GM12865 (cell line): ENCODE data around the gene GPC6.

Experiments
- DNase-seq: peaks from one replicate; pipeline ENCODE4 v3.0.0; 2010; ENCODE audit warnings: low read depth
- H3K4me3 ChIP-seq: 2 replicates; pipeline ENCODE4 v1.5.1; 2011; ENCODE audit warnings: mild to moderate bottlenecking, low read depth, low read length, control low read depth
- CTCF ChIP-seq: IDR thresholded peaks from 2 replicates; pipeline ENCODE4 v1.5.1; 2011; ENCODE audit warnings: low read length, control low read depth, low read depth, inconsistent platforms; ENCODE audit not compliant: insufficient read depth; ENCODE audit errors: missing control alignments

The GPC6 gene

GRCh38 chr13:93368718-93369117, 142.1 kb downstream of the GPC6 start:
- no peak for TF ChIP-seq CTCF
- DNase-seq: no peak
- no peak overlapping the region for H3K4me3 ChIP-seq

GRCh38 chr13:93372856-93373255, 146.2 kb downstream of the GPC6 start:
- H3K4me3 ChIP-seq: no peak overlapping the region
- no peak for TF ChIP-seq CTCF
- no peak for DNase-seq

- no peak overlapping the region for H3K4me3 ChIP-seq
- no peak for DNase-seq
- no peak for TF ChIP-seq CTCF
Measured at GRCh38 chr13:93375491-93375890, 148.9 kb downstream of the GPC6 start.

GRCh38 chr13:93377196-93377595, 150.6 kb downstream of the GPC6 start:
- TF ChIP-seq CTCF: no peak
- no peak for DNase-seq
- no peak overlapping the region for H3K4me3 ChIP-seq

- TF ChIP-seq CTCF: no peak
- no peak for DNase-seq
- H3K4me3 ChIP-seq: no peak overlapping the region
Measured at GRCh38 chr13:93378184-93378583, 151.6 kb downstream of the GPC6 start.

- no peak overlapping the region for H3K4me3 ChIP-seq
- no peak for DNase-seq
- TF ChIP-seq CTCF: no peak
Measured at GRCh38 chr13:93386116-93386515, 159.5 kb downstream of the GPC6 start.

- DNase-seq: no peak
- H3K4me3 ChIP-seq: no peak overlapping the region
- no peak for TF ChIP-seq CTCF
Measured at GRCh38 chr13:93388701-93389100, 162.1 kb downstream of the GPC6 start.
